GM23338 (cell line): ENCODE data around the gene MAZ.

ENCODE experiments used
- CREB1 ChIP-seq: fragments of 250-450 bp; sonication (Bioruptor Pico); IDR thresholded peaks from 2 replicates; pipeline ENCODE4 v1.5.0; 2020; ENCODE audit warnings: low read depth, mild to moderate bottlenecking, moderate library complexity
- EZH2 ChIP-seq: fragments of 200-600 bp; sonication (generic); IDR thresholded peaks from one replicate; pipeline ENCODE4 v1.8.0; 2017; ENCODE audit warnings: antibody characterized with exemption, mild to moderate bottlenecking, low read depth; ENCODE audit not compliant: unreplicated experiment
- EZH2phosphoT487 ChIP-seq: fragments of 200-600 bp; sonication (generic); IDR thresholded peaks from one replicate; pipeline ENCODE4 v1.8.1; 2018; ENCODE audit warnings: antibody characterized with exemption; ENCODE audit not compliant: unreplicated experiment
- POLR2AphosphoS5 ChIP-seq: IDR thresholded peaks from 2 replicates; pipeline ENCODE4 v1.6.1; 2016; ENCODE audit warnings: antibody characterized with exemption, low read depth
- ZNF331 ChIP-seq: fragments of 250-450 bp; sonication (Bioruptor Pico); IDR thresholded peaks from 2 replicates; pipeline ENCODE4 v1.5.0; 2020; ENCODE audit warnings: low read depth, mild to moderate bottlenecking, moderate library complexity
- TF ChIP-seq, protein P1 (sequence below), 2 experiments: fragments of 200-600 bp in 1 of 2; sonication (generic) in 1 of 2; conservative IDR thresholded peaks; 2 replicates each; pipeline versions ENCODE4 v1.5.1 to v1.6.1; 2016 to 2017; ENCODE audit warnings: antibody characterized with exemption in 2 of 2, low read depth in 2 of 2, mild to moderate bottlenecking in 2 of 2, moderate library complexity in 1 of 2
- TF ChIP-seq, protein P2 (sequence below): IDR thresholded peaks from one replicate; pipeline ENCODE4 v1.6.1; 2018; ENCODE audit warnings: antibody characterized with exemption; ENCODE audit not compliant: unreplicated experiment

DNA sequence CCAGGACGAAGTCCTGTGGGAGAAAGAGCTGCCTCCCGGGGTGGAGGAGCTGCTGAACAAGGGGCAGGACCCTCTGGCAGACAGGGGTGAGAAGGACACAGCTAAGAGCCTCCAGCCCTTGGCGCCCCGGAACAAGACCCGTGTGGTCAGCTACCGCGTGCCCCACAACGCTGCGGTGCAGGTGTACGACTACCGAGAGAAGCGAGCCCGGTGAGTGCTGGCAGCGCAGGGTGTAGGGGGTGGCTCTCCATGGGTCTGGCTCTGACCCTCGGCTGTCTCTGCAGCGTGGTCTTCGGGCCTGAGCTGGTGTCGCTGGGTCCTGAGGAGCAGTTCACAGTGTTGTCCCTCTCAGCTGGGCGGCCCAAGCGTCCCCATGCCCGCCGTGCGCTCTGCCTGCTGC, 35.3 kb downstream of the MAZ start:
- TF ChIP-seq, protein P1, sequence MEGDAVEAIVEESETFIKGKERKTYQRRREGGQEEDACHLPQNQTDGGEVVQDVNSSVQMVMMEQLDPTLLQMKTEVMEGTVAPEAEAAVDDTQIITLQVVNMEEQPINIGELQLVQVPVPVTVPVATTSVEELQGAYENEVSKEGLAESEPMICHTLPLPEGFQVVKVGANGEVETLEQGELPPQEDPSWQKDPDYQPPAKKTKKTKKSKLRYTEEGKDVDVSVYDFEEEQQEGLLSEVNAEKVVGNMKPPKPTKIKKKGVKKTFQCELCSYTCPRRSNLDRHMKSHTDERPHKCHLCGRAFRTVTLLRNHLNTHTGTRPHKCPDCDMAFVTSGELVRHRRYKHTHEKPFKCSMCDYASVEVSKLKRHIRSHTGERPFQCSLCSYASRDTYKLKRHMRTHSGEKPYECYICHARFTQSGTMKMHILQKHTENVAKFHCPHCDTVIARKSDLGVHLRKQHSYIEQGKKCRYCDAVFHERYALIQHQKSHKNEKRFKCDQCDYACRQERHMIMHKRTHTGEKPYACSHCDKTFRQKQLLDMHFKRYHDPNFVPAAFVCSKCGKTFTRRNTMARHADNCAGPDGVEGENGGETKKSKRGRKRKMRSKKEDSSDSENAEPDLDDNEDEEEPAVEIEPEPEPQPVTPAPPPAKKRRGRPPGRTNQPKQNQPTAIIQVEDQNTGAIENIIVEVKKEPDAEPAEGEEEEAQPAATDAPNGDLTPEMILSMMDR (conservative IDR thresholded peaks at IDR 0.05; ENCODE audit: low read depth in 2 of 2): no peak
- TF ChIP-seq EZH2 (no peak), POLR2AphosphoS5 (no peak), EZH2phosphoT487 (no peak), ZNF331 (CRISPR knock-in tag) (no peak), CREB1 (CRISPR knock-in tag) (no peak)
- TF ChIP-seq, protein P2, sequence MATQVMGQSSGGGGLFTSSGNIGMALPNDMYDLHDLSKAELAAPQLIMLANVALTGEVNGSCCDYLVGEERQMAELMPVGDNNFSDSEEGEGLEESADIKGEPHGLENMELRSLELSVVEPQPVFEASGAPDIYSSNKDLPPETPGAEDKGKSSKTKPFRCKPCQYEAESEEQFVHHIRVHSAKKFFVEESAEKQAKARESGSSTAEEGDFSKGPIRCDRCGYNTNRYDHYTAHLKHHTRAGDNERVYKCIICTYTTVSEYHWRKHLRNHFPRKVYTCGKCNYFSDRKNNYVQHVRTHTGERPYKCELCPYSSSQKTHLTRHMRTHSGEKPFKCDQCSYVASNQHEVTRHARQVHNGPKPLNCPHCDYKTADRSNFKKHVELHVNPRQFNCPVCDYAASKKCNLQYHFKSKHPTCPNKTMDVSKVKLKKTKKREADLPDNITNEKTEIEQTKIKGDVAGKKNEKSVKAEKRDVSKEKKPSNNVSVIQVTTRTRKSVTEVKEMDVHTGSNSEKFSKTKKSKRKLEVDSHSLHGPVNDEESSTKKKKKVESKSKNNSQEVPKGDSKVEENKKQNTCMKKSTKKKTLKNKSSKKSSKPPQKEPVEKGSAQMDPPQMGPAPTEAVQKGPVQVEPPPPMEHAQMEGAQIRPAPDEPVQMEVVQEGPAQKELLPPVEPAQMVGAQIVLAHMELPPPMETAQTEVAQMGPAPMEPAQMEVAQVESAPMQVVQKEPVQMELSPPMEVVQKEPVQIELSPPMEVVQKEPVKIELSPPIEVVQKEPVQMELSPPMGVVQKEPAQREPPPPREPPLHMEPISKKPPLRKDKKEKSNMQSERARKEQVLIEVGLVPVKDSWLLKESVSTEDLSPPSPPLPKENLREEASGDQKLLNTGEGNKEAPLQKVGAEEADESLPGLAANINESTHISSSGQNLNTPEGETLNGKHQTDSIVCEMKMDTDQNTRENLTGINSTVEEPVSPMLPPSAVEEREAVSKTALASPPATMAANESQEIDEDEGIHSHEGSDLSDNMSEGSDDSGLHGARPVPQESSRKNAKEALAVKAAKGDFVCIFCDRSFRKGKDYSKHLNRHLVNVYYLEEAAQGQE: no peak
